NT2/D1 (cell line): ENCODE results near the gene AOC3.
"Not testable (repeated sequence)": the region's sequence is repeated elsewhere in the genome, so short reads cannot be mapped to it uniquely, and the experiment has no call there.

Experiments used
- DNase-seq: peaks from one replicate; pipeline ENCODE4 v3.0.0-alpha.2; 2011; ENCODE audit warnings: low read depth, low spot score
- H3K27me3 ChIP-seq: 2 replicates; pipeline ENCODE4 v1.6.0; 2011; ENCODE audit warnings: mild to moderate bottlenecking; ENCODE audit not compliant: insufficient read length, insufficient read depth
- H3K36me3 ChIP-seq: 2 replicates; pipeline ENCODE4 v1.6.1; 2011; ENCODE audit warnings: mild to moderate bottlenecking, low read length, mixed read lengths; ENCODE audit not compliant: insufficient read depth, insufficient read length
- H3K4me1 ChIP-seq: 2 replicates; pipeline ENCODE4 v1.5.1; 2011; ENCODE audit not compliant: insufficient read depth, insufficient read length
- H3K4me3 ChIP-seq: 2 replicates; pipeline ENCODE4 v1.5.1; 2011; ENCODE audit warnings: low read depth; ENCODE audit not compliant: insufficient read length
- H3K9ac ChIP-seq: 2 replicates; pipeline ENCODE4 v1.6.0; 2011; ENCODE audit warnings: low read depth; ENCODE audit not compliant: insufficient read length
- H3K9me3 ChIP-seq: 2 replicates; pipeline ENCODE4 v1.5.1; 2011; ENCODE audit warnings: mild to moderate bottlenecking, low read length; ENCODE audit not compliant: insufficient read depth
- SUZ12 ChIP-seq: IDR thresholded peaks from 2 replicates; pipeline ENCODE4 v1.6.1; 2011; ENCODE audit not compliant: insufficient read length, insufficient read depth; ENCODE audit errors: extremely low read depth
- YY1 ChIP-seq: IDR thresholded peaks from 2 replicates; pipeline ENCODE4 v1.6.1; 2011; ENCODE audit not compliant: insufficient read length, insufficient read depth
- ZNF274 ChIP-seq: IDR thresholded peaks from 2 replicates; pipeline ENCODE4 v1.6.1; 2011; ENCODE audit warnings: mild to moderate bottlenecking, low read depth, low read length

Gene AOC3

DNA sequence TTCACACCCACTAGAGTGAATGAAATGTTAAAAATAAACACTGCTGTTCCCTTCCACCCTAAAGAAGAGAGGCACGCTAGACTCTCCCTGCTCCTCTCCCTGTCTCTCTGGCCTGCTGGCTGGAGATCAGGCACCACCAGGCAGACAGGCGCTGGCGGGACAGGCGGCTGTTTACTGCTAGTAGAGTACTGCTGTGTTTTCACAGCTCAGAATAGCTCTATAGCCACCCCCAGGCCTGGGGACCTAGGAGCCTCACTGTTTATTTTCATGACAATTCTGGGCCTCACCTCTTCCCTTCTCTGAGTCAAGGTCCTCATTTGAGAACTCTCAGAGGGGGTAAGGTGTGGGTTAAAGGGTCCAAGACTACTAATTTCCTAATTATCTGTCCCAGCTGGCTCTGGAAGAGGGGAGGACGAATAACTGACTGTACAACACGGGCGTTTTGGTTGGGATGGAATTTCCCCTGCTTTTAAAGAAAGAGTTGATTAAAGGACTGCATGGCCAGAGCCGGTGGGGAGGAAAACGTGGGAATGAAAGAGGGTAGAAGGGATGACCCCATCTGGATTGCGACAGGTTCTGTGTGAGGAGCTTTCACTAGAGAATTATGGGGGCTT is 40.6 kb downstream of the AOC3 start:
- H3K4me1 ChIP-seq, result peaks cover 3% of the 10 kb centered on the region
- no peaks in the 10 kb centered on the region for H3K36me3 ChIP-seq
- H3K27me3 ChIP-seq, result no peaks in the 10 kb centered on the region
- no peak overlapping the region for H3K4me3 ChIP-seq
- H3K9ac ChIP-seq, result no peak overlapping the region
- TF ChIP-seq SUZ12, result no peak
- no peak for TF ChIP-seq ZNF274
- TF ChIP-seq YY1, result no peak
- H3K9me3 ChIP-seq, result no peaks in the 10 kb centered on the region
- DNase-seq, result peak; percentile 23

DNA sequence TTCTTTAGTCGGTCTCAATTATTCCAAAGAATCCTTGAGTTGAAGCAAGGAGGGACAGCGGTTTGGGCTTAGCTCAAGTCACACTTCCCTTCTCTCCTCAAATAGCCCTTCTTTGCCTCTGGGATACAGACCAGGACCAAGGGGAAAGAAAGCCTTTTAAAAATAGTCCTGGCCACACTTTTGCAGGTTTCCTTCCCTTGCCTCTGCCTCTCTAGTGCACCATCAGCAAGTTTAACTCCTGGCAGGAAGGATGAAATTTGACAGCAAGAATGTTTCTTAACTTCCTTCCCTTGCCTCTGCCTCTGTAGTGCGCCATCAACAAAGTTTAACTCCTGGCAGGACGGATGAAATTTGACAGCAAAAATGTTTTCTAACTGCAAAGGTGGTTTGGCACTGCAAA is 42.4 kb downstream of the AOC3 start:
- H3K36me3 ChIP-seq, result no peaks in the 10 kb centered on the region
- no peak overlapping the region for H3K4me3 ChIP-seq
- TF ChIP-seq ZNF274, result no peak
- TF ChIP-seq YY1, result no peak
- no peak for TF ChIP-seq SUZ12
- no peaks in the 10 kb centered on the region for H3K27me3 ChIP-seq
- H3K9me3 ChIP-seq, result peaks cover 11% of the 10 kb centered on the region; the same call in 1 of the 2 replicates
- no peak for DNase-seq
- peak overlapping the region; percentile 34 for H3K9ac ChIP-seq
- no peaks in the 10 kb centered on the region for H3K4me1 ChIP-seq

DNA sequence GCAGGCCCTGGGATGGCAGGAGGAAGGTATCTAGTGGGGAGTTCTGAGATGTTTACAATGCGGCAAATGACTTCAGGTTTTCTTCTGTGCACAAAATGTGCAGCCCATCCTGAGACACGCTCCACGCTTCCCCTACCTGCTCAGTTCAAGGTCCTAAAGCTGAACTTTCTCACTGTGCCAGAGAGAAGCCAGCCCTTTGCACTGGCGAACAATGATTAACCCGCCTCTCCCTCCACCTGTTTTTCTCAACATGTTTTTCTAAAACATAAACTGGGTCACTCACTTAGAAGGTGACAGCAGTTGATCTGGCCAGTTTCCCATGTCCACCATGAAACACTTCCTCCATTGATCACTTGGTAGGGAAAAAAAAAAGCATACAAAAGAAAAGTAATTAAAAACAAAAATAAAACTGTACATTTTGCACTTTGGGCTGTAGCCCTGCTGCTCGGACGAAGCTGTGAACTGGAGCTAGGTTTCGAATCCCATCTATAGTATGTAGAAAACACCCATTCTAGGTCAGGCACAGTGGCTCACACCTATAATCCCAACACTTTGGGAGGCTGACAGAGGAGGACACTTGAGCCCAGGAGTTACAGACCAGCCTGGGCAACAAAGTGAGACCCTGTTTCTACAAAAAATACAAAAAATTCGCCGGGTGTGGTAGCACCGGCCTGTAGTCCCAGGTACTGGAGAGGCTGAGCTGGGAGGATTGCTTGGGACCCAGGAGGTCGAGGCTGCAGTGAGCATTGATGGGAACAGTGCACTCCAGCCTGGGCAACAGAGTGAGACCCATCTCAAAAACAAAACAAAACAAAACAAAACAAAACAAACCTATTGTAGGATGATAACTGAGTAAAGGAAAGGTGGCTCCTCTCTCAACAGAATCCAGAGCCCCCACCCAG is 43.5 kb downstream of the AOC3 start:
- no peak for DNase-seq
- Histone ChIP-seq H3K4me3 (no peak overlapping the region), H3K9me3 (peaks cover 13% of the 10 kb centered on the region; the same call in 1 of the 2 replicates), H3K9ac (no peak overlapping the region), H3K27me3 (no peaks in the 10 kb centered on the region), H3K4me1 (no peaks in the 10 kb centered on the region), H3K36me3 (no peaks in the 10 kb centered on the region)
- TF ChIP-seq SUZ12 (no peak), YY1 (no peak)

DNA sequence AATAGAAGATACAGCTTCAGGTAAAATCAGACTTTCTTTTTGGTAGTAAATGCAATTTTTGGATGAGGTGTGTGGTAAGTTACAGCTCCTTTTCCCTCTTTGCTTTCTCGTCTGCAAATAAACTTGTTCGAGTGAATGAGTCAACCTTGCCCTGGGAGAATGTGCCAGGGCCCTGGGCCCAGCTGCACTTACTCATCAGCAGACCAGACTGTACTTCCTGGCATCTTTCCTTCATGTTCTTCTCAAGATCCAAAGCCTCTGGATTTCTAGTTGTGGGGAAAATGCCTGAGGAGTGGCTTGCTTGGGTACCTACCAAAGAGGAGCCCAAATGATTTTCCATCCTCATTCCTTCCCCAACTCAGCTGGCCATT is 44.2 kb downstream of the AOC3 start:
- Histone ChIP-seq H3K27me3 (no peaks in the 10 kb centered on the region), H3K4me3 (no peak overlapping the region), H3K36me3 (no peaks in the 10 kb centered on the region), H3K9ac (no peak overlapping the region), H3K9me3 (peaks cover 13% of the 10 kb centered on the region; the same call in 1 of the 2 replicates), H3K4me1 (no peaks in the 10 kb centered on the region)
- DNase-seq, result no peak
- no peak for TF ChIP-seq SUZ12
- TF ChIP-seq ZNF274, result no peak
- no peak for TF ChIP-seq YY1

DNA sequence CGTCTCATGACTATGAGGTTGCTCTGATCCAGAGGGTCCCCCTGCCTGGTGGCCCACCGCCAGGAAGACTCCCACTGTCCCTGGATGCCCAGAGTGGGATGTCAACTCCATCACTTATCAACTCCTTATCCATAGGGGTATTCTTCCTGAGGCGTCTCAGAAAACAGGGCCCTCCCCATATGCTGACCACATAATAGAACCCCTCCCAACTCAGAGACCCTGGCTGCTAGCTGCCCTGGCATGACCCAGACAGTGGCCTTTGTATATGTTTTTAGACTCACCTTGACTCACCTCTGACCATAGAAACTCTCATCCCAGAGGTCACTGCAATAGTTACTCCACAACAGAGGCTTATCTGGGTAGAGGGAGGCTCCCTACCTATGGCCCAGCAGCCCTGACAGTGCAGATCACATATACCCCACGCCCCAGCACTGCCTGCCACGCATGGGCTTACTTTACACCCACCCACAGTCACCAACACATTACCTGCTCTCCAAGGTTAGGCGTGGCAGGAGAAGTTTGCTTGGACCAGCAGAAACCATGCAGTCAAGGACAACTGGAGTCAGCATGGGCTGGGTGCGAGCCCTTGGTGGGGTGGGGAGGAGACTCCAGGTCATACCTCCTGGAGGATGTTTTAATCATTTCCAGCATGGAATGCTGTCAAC is 47.3 kb downstream of the AOC3 start:
- Histone ChIP-seq H3K4me1 (no peaks in the 10 kb centered on the region), H3K36me3 (no peaks in the 10 kb centered on the region), H3K4me3 (no peak overlapping the region), H3K27me3 (no peaks in the 10 kb centered on the region), H3K9me3 (peaks cover 13% of the 10 kb centered on the region; the same call in 1 of the 2 replicates), H3K9ac (no peak overlapping the region)
- no peak for DNase-seq
- TF ChIP-seq YY1, result no peak
- TF ChIP-seq ZNF274, result no peak
- no peak for TF ChIP-seq SUZ12

DNA sequence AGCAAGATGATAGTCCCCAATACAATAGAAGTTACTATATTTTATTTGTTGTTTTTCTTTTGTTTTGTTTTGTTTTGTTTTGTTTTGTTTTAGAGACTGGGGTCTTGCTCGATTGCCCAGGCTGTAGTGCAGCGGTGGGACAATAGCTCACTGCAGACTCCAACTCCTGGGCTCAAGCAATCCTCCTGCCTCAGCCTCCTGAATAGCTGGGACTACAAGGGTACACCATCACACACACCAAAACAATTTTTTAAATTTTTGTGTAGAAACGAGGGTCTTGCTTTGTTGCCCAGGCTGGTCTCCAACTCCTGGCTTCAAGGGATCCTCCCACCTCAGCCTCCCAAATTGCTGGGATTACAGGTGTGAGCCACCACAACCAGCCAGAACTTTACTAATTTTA is 49.0 kb downstream of the AOC3 start:
- not testable (repeated sequence) for DNase-seq, H3K27me3 ChIP-seq, H3K4me3 ChIP-seq, H3K4me1 ChIP-seq, H3K36me3 ChIP-seq, H3K9ac ChIP-seq
- H3K9me3 ChIP-seq, result peaks cover 13% of the 10 kb centered on the region; the same call in 1 of the 2 replicates
